H1 (cell line): ENCODE measurements around the gene DAP. TPM values are rescaled to one million over a fixed set of nuclear protein-coding genes. Genes with fewer than 3 reads are reported as not detected.

Experiments
- BACH1 ChIP-seq: IDR thresholded peaks from 2 replicates; pipeline ENCODE4 v1.6.1; 2012; ENCODE audit warnings: low read length, improper control_type of control experiment
- CBX8 ChIP-seq: fragments of 300-800, 300-1000 bp; sonication (generic); IDR thresholded peaks from 2 replicates; pipeline ENCODE4 v1.7.1; 2016; ENCODE audit warnings: low read depth, low read length, borderline replicate concordance
- CEBPB ChIP-seq: IDR thresholded peaks from 2 replicates; pipeline ENCODE4 v1.6.1; 2012; ENCODE audit warnings: low read depth, low read length
- CTBP2 ChIP-seq: IDR thresholded peaks from 2 replicates; pipeline ENCODE4 v1.7.0; 2011; ENCODE audit warnings: borderline replicate concordance, mild to moderate bottlenecking, moderate library complexity, mixed read lengths, low read length; ENCODE audit not compliant: insufficient read depth, insufficient read length
- JUND ChIP-seq: IDR thresholded peaks from 2 replicates; pipeline ENCODE4 v1.6.1; 2011; ENCODE audit warnings: mild to moderate bottlenecking, improper control_type of control experiment, low read length
- PHF8 ChIP-seq: fragments of 200-600 bp; sonication (generic); conservative IDR thresholded peaks from 2 replicates; pipeline ENCODE4 v1.7.1; 2012; ENCODE audit warnings: low read depth, mild to moderate bottlenecking, inconsistent platforms, low read length, moderate library complexity
- POLR2A ChIP-seq, 2 experiments: IDR thresholded peaks; 1 replicate in 1 of 2; 2 replicates in 1 of 2; pipeline ENCODE4 v1.6.1; 2011; ENCODE audit warnings: low read depth in 2 of 2, low read length in 2 of 2, mild to moderate bottlenecking in 2 of 2; ENCODE audit errors: control extremely low read depth in 1 of 2
- POLR2AphosphoS5 ChIP-seq: IDR thresholded peaks from 2 replicates; pipeline ENCODE4 v1.6.1; 2011; ENCODE audit warnings: low read depth, low read length
- RBBP5 ChIP-seq: IDR thresholded peaks from 2 replicates; pipeline ENCODE4 v1.7.1; 2012; ENCODE audit warnings: low read depth, mild to moderate bottlenecking, inconsistent platforms, low read length, moderate library complexity, borderline replicate concordance
- RXRA ChIP-seq: IDR thresholded peaks from 2 replicates; pipeline ENCODE4 v1.6.1; 2011; ENCODE audit warnings: low read depth, mild to moderate bottlenecking, low read length, moderate library complexity; ENCODE audit not compliant: insufficient read depth
- SP2 ChIP-seq: IDR thresholded peaks from 2 replicates; pipeline ENCODE4 v1.6.1; 2012; ENCODE audit warnings: mild to moderate bottlenecking, low read length, inconsistent platforms
- TCF12 ChIP-seq: IDR thresholded peaks from 2 replicates; pipeline ENCODE4 v1.6.1; 2011; ENCODE audit warnings: low read depth, mild to moderate bottlenecking, low read length
- polyA plus RNA-seq, 7 experiments: library from polyadenylated mRNA; depleted of rRNA in 3 of 7; stranded (reverse) in 5 of 7; unstranded in 2 of 7; fragments of >200 nt in 5 of 7; fragments of 200-250 nt in 2 of 7; gene quantifications; 1 replicate in 5 of 7; 2 replicates in 1 of 7; 4 replicates in 1 of 7; pipeline versions ENCODE4 v1.2.1 to v1.2.3, GENCODE V29; 2011 to 2013; ENCODE audit warnings: missing spikeins in 2 of 7, mixed read lengths in 2 of 7
- total RNA-seq: library from RNA; stranded (reverse); fragmentation: NEBNext Ultra II Directional; extraction: Animal tissue kit (Norgen Biotek cat#: 25700); gene quantifications from 2 replicates; pipeline ENCODE4 v1.2.1, GENCODE V29; 2021
- TF ChIP-seq, protein P1 (sequence below): fragments of 300-600 bp; sonication (generic); IDR thresholded peaks from 2 replicates; pipeline ENCODE4 v1.7.1; 2012; ENCODE audit warnings: low read length, moderate library complexity, mild to moderate bottlenecking, inconsistent platforms; ENCODE audit not compliant: insufficient replicate concordance

DAP gene
- total and polyA plus RNA-seq, 2 of the 8 experiments (the other 6 are each of a cell fraction or from before 2014, with no cell fraction given) = 26.2 to 44.4 TPM

DNA sequence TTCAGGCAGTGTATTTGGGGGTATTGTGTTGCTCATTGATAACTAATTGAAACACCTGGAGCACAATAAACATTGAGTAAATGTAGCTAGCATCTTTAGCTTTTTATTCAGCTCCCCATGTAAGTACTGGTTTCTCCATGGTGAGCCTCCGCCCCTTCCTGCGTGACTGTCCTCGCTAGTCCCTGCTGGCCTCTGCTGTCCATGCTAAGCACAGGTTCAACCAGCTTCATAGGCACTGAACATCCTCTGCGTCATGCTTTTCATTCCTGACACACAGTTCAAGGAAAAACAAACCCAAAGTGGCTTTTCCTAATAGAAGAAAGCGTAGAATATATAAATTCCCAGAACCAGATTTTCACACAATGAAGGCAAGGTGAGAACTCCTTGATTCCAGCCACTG, 27.3 kb upstream of the DAP start (continued):
- TF ChIP-seq, protein P1, sequence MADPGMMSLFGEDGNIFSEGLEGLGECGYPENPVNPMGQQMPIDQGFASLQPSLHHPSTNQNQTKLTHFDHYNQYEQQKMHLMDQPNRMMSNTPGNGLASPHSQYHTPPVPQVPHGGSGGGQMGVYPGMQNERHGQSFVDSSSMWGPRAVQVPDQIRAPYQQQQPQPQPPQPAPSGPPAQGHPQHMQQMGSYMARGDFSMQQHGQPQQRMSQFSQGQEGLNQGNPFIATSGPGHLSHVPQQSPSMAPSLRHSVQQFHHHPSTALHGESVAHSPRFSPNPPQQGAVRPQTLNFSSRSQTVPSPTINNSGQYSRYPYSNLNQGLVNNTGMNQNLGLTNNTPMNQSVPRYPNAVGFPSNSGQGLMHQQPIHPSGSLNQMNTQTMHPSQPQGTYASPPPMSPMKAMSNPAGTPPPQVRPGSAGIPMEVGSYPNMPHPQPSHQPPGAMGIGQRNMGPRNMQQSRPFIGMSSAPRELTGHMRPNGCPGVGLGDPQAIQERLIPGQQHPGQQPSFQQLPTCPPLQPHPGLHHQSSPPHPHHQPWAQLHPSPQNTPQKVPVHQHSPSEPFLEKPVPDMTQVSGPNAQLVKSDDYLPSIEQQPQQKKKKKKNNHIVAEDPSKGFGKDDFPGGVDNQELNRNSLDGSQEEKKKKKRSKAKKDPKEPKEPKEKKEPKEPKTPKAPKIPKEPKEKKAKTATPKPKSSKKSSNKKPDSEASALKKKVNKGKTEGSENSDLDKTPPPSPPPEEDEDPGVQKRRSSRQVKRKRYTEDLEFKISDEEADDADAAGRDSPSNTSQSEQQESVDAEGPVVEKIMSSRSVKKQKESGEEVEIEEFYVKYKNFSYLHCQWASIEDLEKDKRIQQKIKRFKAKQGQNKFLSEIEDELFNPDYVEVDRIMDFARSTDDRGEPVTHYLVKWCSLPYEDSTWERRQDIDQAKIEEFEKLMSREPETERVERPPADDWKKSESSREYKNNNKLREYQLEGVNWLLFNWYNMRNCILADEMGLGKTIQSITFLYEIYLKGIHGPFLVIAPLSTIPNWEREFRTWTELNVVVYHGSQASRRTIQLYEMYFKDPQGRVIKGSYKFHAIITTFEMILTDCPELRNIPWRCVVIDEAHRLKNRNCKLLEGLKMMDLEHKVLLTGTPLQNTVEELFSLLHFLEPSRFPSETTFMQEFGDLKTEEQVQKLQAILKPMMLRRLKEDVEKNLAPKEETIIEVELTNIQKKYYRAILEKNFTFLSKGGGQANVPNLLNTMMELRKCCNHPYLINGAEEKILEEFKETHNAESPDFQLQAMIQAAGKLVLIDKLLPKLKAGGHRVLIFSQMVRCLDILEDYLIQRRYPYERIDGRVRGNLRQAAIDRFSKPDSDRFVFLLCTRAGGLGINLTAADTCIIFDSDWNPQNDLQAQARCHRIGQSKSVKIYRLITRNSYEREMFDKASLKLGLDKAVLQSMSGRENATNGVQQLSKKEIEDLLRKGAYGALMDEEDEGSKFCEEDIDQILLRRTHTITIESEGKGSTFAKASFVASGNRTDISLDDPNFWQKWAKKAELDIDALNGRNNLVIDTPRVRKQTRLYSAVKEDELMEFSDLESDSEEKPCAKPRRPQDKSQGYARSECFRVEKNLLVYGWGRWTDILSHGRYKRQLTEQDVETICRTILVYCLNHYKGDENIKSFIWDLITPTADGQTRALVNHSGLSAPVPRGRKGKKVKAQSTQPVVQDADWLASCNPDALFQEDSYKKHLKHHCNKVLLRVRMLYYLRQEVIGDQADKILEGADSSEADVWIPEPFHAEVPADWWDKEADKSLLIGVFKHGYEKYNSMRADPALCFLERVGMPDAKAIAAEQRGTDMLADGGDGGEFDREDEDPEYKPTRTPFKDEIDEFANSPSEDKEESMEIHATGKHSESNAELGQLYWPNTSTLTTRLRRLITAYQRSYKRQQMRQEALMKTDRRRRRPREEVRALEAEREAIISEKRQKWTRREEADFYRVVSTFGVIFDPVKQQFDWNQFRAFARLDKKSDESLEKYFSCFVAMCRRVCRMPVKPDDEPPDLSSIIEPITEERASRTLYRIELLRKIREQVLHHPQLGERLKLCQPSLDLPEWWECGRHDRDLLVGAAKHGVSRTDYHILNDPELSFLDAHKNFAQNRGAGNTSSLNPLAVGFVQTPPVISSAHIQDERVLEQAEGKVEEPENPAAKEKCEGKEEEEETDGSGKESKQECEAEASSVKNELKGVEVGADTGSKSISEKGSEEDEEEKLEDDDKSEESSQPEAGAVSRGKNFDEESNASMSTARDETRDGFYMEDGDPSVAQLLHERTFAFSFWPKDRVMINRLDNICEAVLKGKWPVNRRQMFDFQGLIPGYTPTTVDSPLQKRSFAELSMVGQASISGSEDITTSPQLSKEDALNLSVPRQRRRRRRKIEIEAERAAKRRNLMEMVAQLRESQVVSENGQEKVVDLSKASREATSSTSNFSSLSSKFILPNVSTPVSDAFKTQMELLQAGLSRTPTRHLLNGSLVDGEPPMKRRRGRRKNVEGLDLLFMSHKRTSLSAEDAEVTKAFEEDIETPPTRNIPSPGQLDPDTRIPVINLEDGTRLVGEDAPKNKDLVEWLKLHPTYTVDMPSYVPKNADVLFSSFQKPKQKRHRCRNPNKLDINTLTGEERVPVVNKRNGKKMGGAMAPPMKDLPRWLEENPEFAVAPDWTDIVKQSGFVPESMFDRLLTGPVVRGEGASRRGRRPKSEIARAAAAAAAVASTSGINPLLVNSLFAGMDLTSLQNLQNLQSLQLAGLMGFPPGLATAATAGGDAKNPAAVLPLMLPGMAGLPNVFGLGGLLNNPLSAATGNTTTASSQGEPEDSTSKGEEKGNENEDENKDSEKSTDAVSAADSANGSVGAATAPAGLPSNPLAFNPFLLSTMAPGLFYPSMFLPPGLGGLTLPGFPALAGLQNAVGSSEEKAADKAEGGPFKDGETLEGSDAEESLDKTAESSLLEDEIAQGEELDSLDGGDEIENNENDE = no peak
- TF ChIP-seq SP2 (no peak), TCF12 (no peak), POLR2A (IDR thresholded peaks at IDR 0.05; ENCODE audit: control extremely low read depth in 1 of 2, low read depth in 2 of 2, low read length in 2 of 2) (no peak), RXRA (no peak), RBBP5 (no peak), PHF8 (no peak), CTBP2 (no peak), CEBPB (no peak), POLR2AphosphoS5 (no peak), CBX8 (no peak), JUND (no peak), BACH1 (no peak)
